Measurements from ENCODE around the gene ATXN2L.
A peak's percentile ranks its signal among the peaks of the same experiment; 100 is the strongest.
"Not testable (repeated sequence)": the region's sequence is repeated elsewhere in the genome, so short reads cannot be mapped to it uniquely, and the experiment has no call there.

The ATXN2L gene

DNA sequence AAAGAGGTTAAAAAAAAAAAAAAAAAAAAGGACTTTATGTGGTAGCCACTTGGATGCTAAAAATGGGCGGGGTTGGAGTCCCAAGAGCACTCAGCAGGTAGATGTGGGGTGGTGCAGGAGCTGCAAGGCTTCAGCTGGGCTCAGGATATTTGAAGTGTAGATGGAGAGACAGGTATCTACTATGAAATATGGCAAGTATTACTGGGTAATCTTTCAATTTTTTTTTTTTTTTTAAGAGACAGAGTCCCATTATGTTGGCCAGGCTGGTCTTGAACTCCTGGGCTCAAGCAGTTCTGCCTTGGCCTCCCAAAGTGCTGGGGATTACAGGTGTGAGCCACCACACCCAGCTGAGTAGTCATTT, 15.7 kb downstream of the ATXN2L start:
- no peak for DNase-seq

DNA sequence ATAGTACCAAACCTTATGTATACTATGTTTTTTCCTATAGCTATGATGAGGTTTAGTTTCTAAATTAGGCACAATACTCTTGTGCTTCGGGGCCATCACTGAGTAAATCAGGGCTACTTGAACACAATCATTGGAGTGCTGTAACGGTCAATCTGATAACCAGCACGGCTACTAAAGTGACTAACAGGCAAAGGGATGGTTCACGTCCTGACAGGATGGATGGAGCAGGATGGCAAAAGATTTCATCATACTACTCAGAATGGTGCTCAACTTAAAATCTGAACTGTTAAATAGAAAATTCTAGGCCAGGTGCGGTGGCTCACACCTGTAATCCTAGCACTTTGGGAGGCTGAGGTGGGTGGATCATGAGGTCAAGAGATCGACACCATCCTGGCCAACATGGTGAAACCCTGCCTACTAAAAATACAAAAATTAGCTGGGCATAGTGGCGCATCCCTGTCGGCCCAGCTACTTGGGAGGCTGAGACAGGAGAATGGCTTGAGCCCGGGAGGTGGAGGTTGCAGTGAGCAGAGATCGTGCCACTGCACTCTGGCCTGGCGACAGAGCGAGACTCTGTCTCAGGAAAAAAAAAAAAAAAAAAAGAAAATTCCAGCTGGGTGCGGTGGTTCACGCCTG, 16.3 kb downstream of the ATXN2L start:
- DNase-seq, result no peak

DNA sequence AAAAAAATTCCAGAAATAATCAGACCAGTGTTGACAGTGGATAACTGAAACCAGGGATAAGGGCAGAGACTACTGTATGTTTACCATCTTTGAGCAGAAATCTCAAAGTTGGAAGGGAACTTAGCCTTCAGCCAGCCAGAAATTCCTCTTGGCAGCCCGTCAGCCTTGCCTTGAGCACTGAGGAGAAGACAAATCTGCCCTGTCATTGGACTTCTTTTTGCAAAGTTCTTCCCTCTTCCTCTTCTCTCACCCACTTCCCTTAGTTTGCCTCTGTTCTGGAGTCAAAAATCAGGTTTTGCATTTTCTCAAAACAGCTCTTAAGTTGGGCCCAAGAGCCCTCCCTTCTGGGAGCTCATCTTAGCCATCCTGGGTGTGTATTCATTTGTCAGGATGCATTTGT, 17.1 kb downstream of the ATXN2L start:
- DNase-seq, result no peak

DNA sequence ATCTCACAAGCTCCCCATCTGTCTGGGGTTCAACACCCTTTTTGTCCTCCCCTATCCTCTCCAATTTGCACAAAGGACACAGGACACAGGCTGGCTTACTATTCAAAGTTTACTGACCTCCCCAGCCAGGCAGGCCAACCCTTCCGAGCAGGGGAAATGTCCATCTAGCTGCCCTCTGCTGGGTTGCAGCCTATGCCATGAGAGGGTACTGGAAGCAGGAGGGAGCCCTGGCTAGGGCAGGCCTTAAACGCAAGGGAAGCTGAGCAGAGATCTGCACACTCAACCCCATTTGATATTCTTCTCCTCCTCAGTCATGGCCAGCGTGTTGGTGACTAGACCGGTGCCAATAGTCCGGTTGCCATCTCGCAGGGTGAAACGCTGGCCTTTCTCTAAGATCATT, 19.9 kb downstream of the ATXN2L start:
- no peak for DNase-seq

DNA sequence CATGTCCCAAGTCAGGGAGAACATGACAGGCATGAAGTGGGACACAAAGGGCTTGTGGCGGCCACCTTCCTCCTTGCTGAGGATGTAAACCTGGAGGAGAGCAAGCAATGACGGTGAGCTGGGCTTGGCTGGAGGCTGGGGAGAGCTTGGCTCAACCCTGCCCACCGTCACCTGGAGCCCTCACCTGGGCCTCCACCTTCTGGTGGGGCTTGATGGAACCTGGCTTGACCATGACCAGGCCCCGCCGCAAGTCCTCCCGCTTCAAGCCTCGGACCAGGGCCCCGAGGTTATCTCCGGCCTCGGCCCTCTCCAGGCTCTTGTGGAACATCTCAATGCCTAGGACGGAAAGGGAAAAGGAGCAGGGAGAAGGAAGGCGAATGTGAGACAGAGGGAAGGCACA, 21.0 kb downstream of the ATXN2L start:
- DNase-seq, result no peak

DNA sequence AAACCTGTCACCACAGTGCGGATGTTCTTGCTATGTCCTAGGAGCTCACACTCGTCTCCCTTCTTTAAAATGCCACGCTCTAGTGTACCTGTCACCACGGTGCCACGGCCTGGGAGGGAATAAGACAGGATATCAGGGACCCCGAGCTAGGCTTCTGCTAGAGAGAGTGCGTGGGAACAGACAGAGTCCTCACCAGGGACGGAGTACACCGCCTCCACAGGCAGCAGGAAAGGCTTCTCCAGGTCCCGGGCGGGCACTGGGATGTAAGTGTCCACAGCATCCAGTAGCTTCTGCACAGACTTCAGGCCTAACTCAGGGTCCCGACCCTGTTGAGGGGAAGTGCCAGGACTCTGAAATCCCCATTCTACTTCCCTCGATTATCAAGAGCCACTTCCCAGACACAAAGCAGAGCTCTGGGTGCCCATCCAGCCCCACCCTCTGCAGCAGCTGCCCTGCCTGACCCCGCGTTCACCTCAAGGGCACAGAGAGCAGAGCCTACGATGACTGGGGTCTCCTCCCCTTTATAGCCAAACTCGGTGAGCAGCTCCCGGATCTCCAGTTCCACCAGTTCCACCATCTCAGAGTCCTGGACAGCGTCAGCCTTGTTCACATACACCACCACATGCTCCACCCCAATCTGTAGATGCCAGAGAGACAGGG, 21.6 kb downstream of the ATXN2L start:
- no peak for DNase-seq

DNA sequence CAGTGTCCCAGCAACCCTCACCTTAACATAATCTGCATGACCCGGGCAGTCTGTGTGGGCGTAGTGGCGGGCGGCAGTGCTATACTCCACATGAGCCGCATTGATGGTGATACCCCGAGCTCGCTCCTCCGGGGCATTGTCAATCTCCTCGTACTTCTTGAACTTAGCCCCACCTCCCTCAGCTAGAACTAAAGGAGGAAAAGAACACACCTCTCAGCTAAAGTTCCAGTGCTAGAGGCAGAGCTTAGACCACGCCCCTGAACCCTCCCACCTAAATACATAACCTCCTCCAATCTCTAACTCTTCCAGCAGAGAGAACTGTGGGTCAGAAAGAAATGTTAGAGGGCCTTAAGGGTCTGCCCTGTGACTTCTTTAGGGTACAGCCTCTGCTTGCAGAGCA, 22.5 kb downstream of the ATXN2L start:
- peak; percentile 26 for DNase-seq

DNA sequence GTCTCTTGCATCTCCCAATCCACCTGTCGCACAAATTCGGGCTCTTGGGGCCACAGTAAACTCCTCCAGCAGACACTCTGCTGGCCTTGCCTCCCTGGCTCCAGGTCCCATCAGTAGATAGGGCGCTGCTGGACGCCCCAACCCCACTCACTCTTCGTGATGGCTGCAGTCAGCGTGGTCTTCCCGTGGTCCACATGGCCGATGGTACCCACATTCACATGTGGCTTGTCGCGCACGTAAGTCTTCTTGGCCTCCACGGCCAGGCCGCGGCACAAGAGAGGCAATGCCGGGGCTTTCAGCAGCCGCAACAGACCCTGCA, 22.9 kb downstream of the ATXN2L start:
- no peak for DNase-seq

DNA sequence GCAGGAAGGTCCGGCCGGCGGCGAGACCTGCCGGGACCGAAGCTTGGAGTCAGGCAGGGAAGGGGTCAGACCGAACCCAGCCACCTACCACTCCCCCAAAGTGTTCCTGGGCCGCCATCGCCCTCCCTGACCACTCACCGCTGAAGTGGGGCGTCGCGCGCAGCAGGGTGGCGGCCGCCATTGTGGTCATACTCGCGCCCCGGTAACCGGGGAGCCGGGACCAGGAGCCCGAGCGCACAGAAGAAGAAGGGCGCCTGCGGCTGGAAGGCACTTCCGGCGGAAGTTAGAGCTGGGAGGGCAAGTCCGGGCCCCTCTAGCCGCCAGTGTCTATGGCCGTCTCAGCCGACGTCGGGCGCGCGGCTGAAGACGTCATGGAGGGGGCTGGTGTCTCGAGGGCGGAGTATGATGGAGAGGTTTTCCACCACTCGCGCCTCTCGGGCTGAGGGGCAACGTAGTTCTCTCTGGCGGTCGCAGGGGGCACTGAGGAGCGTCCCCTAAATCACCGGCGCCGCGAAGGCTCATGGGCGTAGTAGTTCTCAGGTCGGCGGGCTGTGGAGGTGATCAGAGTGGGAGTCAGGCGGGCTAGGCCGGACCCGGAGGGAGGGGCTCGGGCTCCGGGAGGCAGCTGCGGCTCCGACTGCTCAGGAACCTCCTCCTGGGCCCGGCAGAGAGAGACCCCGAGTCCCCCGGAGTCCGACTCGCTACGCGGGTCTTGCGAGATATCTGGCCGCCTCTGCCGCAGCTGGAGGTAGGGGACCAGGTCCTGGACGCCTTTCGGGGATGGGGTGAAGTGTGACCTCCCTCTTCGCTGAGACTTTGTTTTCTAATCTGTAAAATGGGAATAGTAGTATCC, 23.5 kb downstream of the ATXN2L start, which contains the start of gene TUFM:
Gene TUFM (minus strand): TSS at position 269 of the 853 bp plus-strand sequence. CDS start 79 bp downstream, at position 190.
- DNase-seq, result peak; percentile 98

DNA sequence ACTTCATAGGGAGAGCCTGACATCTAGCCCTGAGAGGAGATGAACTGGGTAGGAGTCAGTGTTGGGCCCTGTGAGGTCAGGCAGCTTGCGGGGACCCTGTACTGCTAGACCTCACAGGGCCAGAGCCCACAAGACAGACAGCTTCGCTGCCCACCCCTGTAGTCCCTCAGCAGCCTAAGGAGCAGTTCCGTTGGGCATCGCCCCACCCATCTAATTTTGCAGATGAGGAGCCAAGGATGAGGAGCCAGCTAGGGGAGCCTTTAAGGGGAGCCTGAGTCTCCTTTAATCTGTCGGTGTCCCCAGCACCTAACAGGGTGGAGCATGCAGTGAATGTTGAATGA, 24.1 kb downstream of the ATXN2L start:
- no peak for DNase-seq

DNA sequence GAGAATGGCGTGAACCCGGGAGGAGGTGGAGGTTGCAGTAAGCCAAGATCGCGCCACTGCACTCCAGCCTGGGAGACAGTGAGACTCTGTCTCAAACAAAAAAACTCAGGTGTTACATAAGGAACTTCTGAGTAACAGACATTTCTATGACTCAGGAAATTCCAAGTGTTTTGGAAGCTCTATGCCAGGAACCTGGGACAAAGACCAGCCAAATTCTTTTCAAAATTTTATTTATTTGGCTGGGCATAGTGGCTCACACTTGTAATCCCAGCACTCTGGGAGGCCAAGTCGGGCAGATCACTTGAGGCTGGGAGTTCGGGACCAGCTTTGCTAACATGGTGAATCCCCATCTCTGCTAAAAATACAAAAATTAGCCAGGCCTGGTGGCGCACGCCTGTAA, 35.6 kb downstream of the ATXN2L start:
- DNase-seq, result no peak

DNA sequence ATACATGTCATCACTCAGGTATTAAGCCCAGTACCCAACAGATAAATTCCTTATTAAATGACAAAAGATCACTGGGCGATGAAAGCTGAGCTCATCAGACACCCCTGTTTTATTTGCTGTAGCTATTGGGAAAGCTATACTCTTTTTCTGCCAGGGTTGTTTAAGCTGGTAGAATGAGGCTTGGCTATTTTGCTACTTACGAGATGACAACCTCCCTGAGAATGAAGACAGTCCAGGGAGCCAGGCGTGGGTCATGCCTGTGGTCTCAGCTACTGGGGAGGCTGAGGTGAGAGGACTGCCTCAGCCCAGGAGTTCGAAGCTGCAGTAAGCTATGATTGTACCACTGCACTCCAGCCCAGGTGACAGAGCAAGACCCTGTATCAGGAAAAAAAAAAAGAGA, 36.5 kb downstream of the ATXN2L start:
- no peak for DNase-seq

DNA sequence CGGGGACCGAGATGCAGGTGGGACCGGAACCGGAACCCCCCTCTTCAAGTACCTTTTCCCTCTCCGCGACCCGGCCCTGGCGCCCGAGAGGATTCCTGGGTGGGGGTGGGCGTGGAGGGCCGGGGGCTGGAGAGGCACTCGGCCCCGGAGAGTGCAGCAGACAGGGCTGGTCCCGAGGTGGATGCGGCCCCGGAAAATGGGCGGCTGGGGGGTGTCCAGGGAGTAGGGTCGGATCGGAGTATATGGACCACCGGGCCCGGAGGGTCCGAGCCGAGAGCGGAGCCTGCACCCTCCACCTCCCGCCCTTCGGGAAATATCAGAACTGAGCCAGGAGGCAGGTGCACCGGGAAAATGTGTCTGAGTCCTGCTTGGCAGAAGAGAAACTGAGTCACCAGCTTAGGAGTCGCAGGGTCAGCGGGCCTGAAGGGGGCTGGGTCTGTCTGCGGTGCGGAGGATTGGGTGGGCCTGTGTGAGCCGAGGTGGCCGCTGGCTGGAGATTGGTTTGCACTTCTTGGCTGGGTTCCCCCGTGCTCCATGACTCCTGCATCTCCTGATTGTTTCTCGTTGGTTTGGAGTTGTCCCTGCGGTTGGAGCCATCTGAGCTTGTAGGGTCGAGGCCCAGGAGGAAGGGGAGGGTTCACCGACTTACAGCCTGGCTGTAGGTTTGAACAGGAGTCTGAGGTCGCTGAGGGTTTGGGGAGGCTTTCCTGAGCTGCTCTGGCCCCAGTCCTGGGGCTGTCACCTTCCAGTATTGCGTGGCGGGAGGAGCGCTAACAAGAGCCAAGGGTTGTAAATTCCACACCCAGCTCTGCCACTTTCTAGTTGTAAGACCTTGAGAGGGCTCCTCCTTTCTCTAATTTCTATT, 41.4 kb downstream of the ATXN2L start:
- peak; percentile 21 for DNase-seq

DNA sequence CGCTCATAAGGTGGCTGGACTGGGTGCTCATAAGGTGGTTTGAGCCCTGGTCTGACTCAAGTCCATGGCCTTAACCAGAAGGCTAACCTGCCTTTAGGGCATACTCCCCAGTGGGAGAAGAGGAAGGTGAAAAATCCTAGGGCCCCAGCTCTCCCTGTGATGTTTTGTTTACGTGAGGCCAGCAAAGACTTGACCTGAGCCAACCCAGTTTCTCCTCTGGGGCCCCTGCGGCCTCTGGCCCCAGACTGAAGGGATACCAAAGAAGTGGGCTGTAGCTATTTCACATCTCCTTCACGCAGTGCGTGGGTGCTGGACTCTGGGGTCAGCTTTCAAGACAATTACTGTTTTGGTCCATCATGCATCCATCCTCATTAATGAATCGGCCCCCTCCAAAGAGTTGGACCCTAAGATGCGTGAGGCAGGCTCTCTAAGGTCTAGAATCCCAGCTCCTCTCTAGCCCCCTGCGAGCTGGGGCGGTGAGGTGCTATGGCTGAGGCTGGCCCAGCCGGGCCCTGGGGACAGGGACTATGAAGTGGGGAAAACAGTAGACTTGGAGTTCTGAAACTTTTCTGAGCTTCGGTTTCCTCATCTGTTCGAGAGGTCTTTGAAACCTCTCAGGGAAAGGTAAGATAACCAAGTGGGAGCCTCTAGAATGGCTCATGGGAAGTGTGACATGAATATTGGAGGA, 42.3 kb downstream of the ATXN2L start:
- no peak for DNase-seq

DNA sequence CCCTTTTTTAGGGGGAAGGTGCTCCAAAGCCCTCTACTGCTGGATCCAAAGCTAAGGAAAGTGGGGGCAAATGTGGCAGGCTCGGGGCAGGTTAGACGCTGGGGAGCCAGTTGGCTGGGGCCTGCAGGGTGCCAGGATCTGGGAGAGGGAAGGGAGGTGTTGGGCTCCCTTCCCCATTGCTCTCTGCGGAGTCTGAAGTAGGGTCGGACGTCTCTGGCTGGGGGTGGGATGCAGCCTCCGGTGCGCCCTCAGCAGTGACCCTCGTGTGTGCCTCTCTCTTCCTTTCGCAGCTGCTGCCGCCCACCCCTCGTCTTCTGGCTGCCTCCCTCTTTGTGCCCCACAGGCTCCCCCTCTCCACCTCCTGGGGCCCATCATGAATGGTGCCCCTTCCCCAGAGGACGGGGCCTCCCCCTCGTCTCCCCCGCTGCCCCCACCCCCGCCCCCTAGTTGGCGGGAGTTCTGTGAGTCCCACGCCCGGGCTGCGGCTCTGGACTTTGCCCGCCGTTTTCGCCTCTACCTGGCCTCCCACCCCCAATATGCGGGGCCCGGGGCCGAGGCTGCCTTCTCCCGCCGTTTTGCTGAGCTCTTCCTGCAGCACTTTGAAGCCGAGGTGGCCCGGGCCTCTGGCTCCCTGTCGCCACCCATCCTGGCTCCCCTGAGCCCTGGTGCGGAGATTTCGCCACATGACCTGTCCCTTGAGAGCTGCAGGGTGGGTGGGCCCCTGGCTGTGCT, 43.1 kb downstream of the ATXN2L start:
- no peak for DNase-seq

DNA sequence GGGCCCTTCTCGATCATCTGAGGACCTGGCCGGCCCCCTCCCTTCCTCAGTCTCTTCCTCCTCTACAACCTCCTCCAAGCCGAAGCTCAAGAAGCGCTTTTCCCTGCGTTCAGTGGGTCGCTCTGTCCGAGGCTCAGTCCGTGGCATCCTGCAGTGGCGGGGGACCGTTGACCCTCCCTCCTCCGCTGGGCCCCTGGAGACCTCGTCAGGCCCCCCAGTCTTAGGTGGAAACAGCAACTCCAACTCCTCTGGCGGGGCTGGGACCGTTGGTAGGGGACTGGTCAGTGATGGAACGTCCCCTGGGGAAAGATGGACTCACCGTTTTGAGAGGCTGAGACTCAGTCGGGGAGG, 43.6 kb downstream of the ATXN2L start:
- no peak for DNase-seq

DNA sequence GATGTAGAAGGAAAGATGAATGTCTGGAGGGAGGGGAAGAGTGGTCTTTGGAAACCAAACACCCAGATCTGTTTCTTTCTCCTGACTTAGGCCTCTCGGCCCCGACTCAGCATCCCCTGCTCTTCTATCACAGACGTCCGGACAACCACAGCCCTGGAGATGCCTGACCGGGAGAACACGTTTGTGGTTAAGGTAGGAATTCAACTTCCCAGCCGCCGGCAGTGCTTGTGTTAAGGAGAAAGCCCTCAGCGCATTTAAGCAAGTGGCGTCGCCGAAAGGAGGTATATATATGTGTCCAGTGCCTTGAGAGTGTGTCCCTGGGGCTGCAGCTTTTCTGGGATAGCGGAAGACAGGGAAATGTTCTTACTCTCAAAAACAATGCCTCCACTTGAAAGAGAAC, 44.4 kb downstream of the ATXN2L start:
- no peak for DNase-seq

DNA sequence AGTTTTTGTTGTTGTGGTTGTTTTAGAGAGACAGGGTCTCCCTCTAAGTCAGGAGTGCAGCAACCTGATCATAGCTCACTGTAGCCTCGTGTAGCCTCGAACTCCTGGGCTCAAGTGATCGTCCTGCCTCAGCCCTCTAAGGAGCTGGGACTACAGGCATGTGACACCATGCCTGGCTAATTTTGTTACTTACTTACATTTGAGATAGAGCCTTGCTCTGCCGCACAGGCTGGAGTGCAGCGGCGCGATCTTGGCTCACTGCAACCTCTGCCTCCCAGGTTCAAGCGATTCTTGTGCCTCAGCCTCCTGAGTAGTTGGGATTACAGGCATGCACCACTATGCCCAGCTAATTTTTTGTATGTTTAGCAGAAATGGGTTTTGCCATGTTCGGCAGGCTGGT, 44.8 kb downstream of the ATXN2L start:
- not testable (repeated sequence) for DNase-seq

DNA sequence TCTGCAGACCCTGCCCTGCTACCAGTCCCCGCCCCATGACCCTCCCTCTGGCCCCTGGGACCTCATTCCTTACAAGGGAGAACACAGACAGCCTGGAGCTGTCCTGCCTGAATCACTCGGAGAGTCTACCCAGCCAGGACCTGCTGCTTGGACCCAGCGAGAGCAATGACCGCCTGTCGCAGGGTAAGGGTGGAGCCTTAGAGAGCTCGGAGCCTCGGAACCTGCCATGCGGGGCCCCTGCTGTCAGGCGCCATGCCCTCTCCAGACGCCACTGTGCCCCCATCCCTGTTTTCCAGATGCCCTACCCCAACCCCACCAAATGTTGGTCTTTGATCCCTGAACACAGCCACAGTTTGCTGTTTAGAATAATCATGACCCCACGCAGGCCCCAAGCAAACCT, 46.4 kb downstream of the ATXN2L start:
- DNase-seq, result no peak

DNA sequence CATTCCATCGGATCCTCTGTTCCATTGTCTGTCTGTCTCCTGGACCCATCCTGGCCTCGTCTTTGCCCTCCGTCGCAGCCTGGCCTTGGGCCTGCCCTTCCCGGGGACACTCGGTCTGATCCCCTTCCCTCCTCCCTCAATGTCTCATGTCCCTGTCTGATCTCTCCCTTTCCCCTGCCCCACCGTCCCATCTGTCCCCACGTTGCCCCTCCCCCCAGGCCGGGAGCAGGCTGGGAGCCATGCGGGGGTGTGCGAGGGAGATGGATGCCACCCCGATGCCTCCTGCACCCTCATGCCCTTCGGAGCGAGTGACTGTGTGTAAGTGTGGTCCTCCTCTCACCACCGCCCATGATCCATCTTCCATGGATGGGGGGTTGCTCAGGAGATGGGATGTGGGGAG, 50.2 kb downstream of the ATXN2L start:
- DNase-seq, result no peak

DNA sequence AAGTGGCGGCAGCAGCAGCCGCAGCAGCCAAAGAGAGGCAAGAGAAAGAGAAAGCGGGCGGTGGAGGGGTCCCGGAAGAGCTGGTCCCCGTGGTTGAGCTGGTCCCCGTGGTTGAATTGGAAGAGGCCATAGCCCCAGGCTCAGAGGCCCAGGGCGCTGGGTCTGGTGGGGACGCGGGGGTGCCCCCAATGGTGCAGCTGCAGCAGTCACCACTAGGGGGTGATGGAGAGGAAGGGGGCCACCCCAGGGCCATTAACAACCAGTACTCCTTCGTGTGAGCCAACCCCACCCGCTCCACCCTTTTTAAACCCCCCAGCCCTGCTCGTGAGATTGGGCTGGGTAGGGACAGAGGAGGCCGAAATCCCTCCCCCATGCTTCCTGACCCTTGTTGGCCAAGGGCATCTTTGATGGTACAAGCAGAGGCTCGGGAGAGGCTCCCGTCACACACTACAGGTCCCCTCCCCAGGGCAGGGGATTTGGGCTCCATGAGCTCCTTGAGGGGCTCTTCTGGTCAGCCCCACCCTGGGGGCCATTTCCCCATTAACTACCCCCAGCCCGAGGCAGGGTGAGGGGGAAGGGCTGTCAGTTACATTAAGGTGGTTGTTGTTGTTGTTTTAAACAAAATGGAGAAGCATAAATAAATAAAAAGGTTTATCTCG, 50.9 kb downstream of the ATXN2L start:
- DNase-seq, result peak; percentile 60

DNA sequence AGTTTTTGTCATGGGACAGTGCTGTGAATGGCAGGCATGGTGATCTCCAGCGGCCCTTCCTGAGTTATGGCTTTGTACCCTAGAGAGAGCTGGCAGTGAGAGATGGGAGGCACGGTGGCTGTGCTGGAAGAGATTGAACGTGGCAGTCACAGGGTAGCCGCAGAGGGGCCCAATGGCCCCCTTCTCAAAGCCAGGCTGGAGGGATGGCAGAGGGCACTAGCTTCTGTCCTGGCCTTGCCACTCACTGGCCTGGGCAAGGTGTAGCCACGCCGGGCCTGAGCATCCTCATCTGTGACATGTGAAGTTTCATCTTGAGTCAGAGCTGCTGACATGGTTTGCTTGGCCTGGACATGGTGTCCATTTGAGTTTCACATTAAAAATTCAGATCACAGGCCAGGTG, 51.6 kb downstream of the ATXN2L start:
- DNase-seq, result no peak

All from CD4-positive, alpha-beta T cell treated with Interleukin-17A for 4 hours (primary cell).